Left lobe of liver (tissue), 2 donors: ENCODE data around the gene MOB2. TPM values are rescaled to one million over a fixed set of nuclear protein-coding genes. Genes with fewer than 3 reads are reported as not detected.

Experiments used
- ATAC-seq: fragments of 200-7000 bp; cut with Tn5 transposase; one replicate; pipeline ENCODE4 v1.9.1; 2020; ENCODE audit warnings: mild to moderate bottlenecking, moderate library complexity
- DNase-seq: peaks from one replicate; pipeline ENCODE4 v3.0.0-alpha.2; 2020; ENCODE audit warnings: low spot score
- total RNA-seq: library from RNA; stranded (reverse); gene quantifications from one replicate; pipeline ENCODE4 v1.2.1, GENCODE V29; 2021
- donor health status: DM: no; HTN: no; CAD: no; lungs with moderate emphysema.
- donor health status: DM: no; HTN: yes; CAD: no.

Gene MOB2
- total RNA-seq, result 12.6 TPM

- DNase-seq, result no peak
- peak; percentile 50 for ATAC-seq
These were observed at the start of gene MOB2 for GRCh38 chr11:1486054-1486825. Gene MOB2 (minus strand): TSS chr11:1486779. CDS start chr11:1486556, 223 bp downstream.

GRCh38 chr11:1534682-1535081 is 48.1 kb upstream of the MOB2 start:
- no peak for ATAC-seq
- no peak for DNase-seq

GRCh38 chr11:1534171-1534570 is 47.6 kb upstream of the MOB2 start:
- no peak for ATAC-seq
- DNase-seq, result no peak

GRCh38 chr11:1533342-1533725 is 46.8 kb upstream of the MOB2 start:
- ATAC-seq, result no peak
- no peak for DNase-seq

- no peak for ATAC-seq
- no peak for DNase-seq
These were observed 46.2 kb upstream of the MOB2 start for GRCh38 chr11:1532606-1533341.

- no peak for ATAC-seq
- no peak for DNase-seq
These were observed 45.5 kb upstream of the MOB2 start for GRCh38 chr11:1532014-1532586.

- ATAC-seq (no peak), DNase-seq (no peak)
These were observed 45.0 kb upstream of the MOB2 start for GRCh38 chr11:1531449-1532013.

GRCh38 chr11:1530686-1531448 is 44.3 kb upstream of the MOB2 start:
- ATAC-seq (no peak), DNase-seq (no peak)

- no peak for ATAC-seq
These were observed 43.2 kb upstream of the MOB2 start for GRCh38 chr11:1529774-1530173.

GRCh38 chr11:1529286-1529685 is 42.7 kb upstream of the MOB2 start:
- ATAC-seq, result no peak

More at GRCh38 chr11:1529774-1530173, 43.2 kb upstream of the MOB2 start:
- DNase-seq, result no peak

GRCh38 chr11:1528710-1529109 is 42.1 kb upstream of the MOB2 start:
- DNase-seq (no peak), ATAC-seq (no peak)

More at GRCh38 chr11:1529286-1529685, 42.7 kb upstream of the MOB2 start:
- no peak for DNase-seq

- no peak for DNase-seq
- no peak for ATAC-seq
These were observed 40.2 kb upstream of the MOB2 start for GRCh38 chr11:1526785-1527184.

- ATAC-seq, result no peak
These were observed 37.2 kb upstream of the MOB2 start for GRCh38 chr11:1523779-1524178.

GRCh38 chr11:1523077-1523476 is 36.5 kb upstream of the MOB2 start:
- DNase-seq (no peak), ATAC-seq (no peak)

More at GRCh38 chr11:1523779-1524178, 37.2 kb upstream of the MOB2 start:
- DNase-seq, result no peak

- ATAC-seq (no peak), DNase-seq (no peak)
These were observed 35.5 kb upstream of the MOB2 start for GRCh38 chr11:1522081-1522424.

- no peak for DNase-seq
- no peak for ATAC-seq
These were observed 35.0 kb upstream of the MOB2 start for GRCh38 chr11:1521382-1522080.

GRCh38 chr11:1520663-1521267 is 34.2 kb upstream of the MOB2 start:
- ATAC-seq, result peak; percentile 37
- no peak for DNase-seq

GRCh38 chr11:1520209-1520662 is 33.7 kb upstream of the MOB2 start:
- no peak for ATAC-seq
- no peak for DNase-seq
